Ovary (tissue), 9 donors: Measurements from ENCODE around the gene C1orf53. TPM values are rescaled to one million over a fixed set of nuclear protein-coding genes. Genes with fewer than 3 reads are reported as not detected.
A peak's percentile ranks its signal among the peaks of the same experiment; 100 is the strongest.

Experiments
- DNase-seq, 5 donors: peaks; one replicate each; pipeline ENCODE4 v3.0.0-alpha.2; 2019 to 2020
- H3K27ac ChIP-seq, 2 donors: fragments of 200-600 bp; one replicate each; pipeline versions ENCODE4 v1.5.1 to v1.8.0; 2019 to 2022
- H3K27me3 ChIP-seq: fragments of 200-600 bp; one replicate; pipeline ENCODE4 v1.8.0; 2022
- H3K36me3 ChIP-seq: fragments of 200-600 bp; sonication (generic); one replicate; pipeline ENCODE4 v1.5.1; 2019
- H3K4me1 ChIP-seq: one replicate; pipeline ENCODE4 v1.8.1; 2013; ENCODE audit warnings: mild to moderate bottlenecking, moderate library complexity; ENCODE audit not compliant: insufficient read depth
- H3K4me3 ChIP-seq: fragments of 200-600 bp; sonication (generic); one replicate; pipeline ENCODE4 v1.5.1; 2017
- H3K9me3 ChIP-seq, 2 donors: fragments of 200-600 bp in 1 of 2; sonication (generic) in 1 of 2; one replicate each; pipeline versions ENCODE4 v1.5.1 to v1.8.1; 2013 to 2019; ENCODE audit warnings: mild to moderate bottlenecking in 1 of 2, moderate library complexity in 1 of 2
- CTCF ChIP-seq, 3 donors: fragments of 450-650 bp in 2 of 3; fragments of 200-600 bp in 1 of 3; IDR thresholded peaks; one replicate each; pipeline versions ENCODE4 v1.5.1 to v1.8.0; 2016 to 2022; ENCODE audit warnings: antibody characterized with exemption in 3 of 3, mild to moderate bottlenecking in 1 of 3
- EP300 ChIP-seq: sonication (generic); formaldehyde crosslinking; IDR thresholded peaks from one replicate; pipeline ENCODE4 v1.6.1; 2017; ENCODE audit warnings: antibody characterized with exemption
- POLR2A ChIP-seq: fragments of 450-650 bp; IDR thresholded peaks from one replicate; pipeline ENCODE4 v1.6.1; 2017; ENCODE audit warnings: antibody characterized with exemption, mild to moderate bottlenecking, moderate library complexity
- WGBS, 3 donors: extraction: QIAGEN DNeasy Blood & Tissue Kit in 1 of 3; methylation state at CpG; one replicate each; pipeline versions ENCODE4 v1.1.5 to v1.1.7; 2013 to 2017; 5-methylcytosine and 5-hydroxymethylcytosine counted together
- intact Hi-C, 4 donors: fragments of 100-400 bp; cut with DNase I; formaldehyde crosslinking; loops; one replicate each; pipeline versions ENCODE4 v1.11.0 to v1.15.1; 2022 to 2023
- polyA plus RNA-seq, 2 donors: library from polyadenylated mRNA; stranded (reverse); fragments of 200-250 nt in 1 of 2; fragments of 350-450 nt in 1 of 2; fragmentation: Illumina TruSeq in 1 of 2; extraction: RNeasy Lipid Tissue Mini Kit (QIAGEN cat#74804) in 1 of 2; gene quantifications; one replicate each; pipeline ENCODE4 v1.2.3, GENCODE V29; 2013 to 2014
- total RNA-seq, 7 donors: library from RNA; depleted of rRNA in 2 of 7; stranded (reverse); fragments of >200 nt in 2 of 7; fragmentation: NEBNext Ultra II Directional in 3 of 7; extraction: Animal tissue kit (Norgen Biotek cat#: 25700) in 3 of 7; gene quantifications; one replicate each; pipeline versions ENCODE4 v1.1.0 to v1.2.4, GENCODE V29; 2016 to 2023
- donor health status: DM: no; HTN: no; CAD: no; lungs with moderate emphysema.
- donor health status: DM: no; HTN: no; CAD: no.
- donor health status: Bipolar disorder and iron deficiency.
- donor health status: DM: yes; HTN: yes; CAD: no.
- donor health status: DM: no; HTN: no; CAD: no.
- donor health status: DM: yes; HTN: yes; CAD: no.

Gene C1orf53
- total and polyA plus RNA-seq, 9 donors = 1.9 to 7.5 (median 4.8) TPM

- WGBS, 3 donors = 39 to 48% (median 41%) methylated on average over 35 of the region's 35 CpGs
- TF ChIP-seq CTCF (IDR thresholded peaks at IDR 0.05) (no peak), POLR2A (no peak), EP300 (no peak)
- intact Hi-C loops = loop anchor here in 1 of 4 donors (10.0 kb wide), 1 partner anchor 735 kb away; no protein-coding TSS in a partner anchor
Measured at GRCh38 chr1:197919346-197920066, 17.1 kb downstream of the C1orf53 start.

DNA sequence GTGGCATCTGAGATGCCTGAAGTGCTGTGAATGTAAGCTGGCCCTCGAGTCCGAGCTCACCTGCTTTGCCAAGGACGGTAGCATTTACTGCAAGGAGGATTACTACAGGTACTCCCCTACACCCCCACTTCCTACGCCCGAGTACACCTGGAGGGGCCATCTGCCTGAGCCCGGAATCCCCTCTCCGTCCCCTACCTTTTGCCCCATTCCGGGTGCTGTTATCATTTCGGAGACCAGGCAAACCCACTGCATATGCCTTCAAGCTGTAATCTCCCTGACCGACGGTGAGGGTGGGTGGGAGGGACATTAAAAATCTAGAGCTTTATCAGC, 17.6 kb downstream of the C1orf53 start:
- peak overlapping the region in 1 of 2 donors; percentile 20 for H3K27ac ChIP-seq
- peak in 1 of 5 donors; percentile 19 for DNase-seq
- 72 to 74% (median 73%) methylated on average over 11 of the region's 11 CpGs for WGBS, 3 donors
- H3K4me1 ChIP-seq = peaks cover 6% of the 10 kb centered on the region
- H3K4me3 ChIP-seq = no peak overlapping the region
- H3K9me3 ChIP-seq = no peaks in the 10 kb centered on the region
- TF ChIP-seq POLR2A (no peak), CTCF (IDR thresholded peaks at IDR 0.05) (no peak), EP300 (no peak)
- H3K27me3 ChIP-seq = no peaks in the 10 kb centered on the region
- intact Hi-C loops = loop anchor here in 1 of 4 donors (10.0 kb wide), 1 partner anchor 735 kb away; no protein-coding TSS in a partner anchor
- H3K36me3 ChIP-seq = no peaks in the 10 kb centered on the region

More at GRCh38 chr1:197919346-197920066, 17.1 kb downstream of the C1orf53 start:
- Histone ChIP-seq H3K27me3 (no peaks in the 10 kb centered on the region), H3K4me3 (no peak overlapping the region), H3K9me3 (no peaks in the 10 kb centered on the region), H3K27ac (peak overlapping the region in 1 of 2 donors; percentile 20), H3K36me3 (no peaks in the 10 kb centered on the region), H3K4me1 (peaks cover 6% of the 10 kb centered on the region)
- DNase-seq = peak in 2 of 5 donors; percentile 9 to 31

DNA sequence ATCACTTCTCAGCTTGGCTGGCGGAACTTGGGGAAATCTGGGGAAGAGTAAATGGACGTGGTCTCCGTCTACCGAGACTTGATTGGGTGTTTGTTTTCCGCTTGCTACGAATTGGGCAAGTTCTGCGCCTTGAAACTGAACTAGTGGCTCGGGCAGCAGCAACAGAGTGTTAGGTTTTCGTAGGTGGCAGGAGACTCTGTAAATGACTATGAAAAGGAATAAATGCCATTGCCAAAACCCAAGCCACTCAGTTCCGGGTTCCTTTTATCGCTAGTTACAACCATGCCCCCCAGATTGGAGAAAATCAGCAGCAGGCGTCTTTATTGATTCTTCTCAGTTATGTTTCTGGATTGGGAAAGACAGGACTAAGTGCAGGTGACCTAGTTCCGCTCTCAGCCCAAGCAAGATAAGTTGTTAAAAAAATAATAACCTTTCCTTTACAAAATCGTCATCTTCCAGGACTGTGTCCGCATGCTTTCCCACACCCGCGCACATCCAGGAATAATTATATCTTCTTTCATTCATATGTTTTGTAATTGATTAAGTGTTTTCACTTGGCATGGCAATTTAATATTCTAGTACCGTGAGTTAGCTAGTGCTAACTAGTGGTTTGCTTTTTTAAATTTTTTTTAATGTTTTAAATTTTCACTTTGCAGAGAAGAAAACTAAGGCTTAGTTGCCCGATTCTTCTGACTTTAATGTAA, 18.1 kb downstream of the C1orf53 start:
- Histone ChIP-seq H3K36me3 (no peaks in the 10 kb centered on the region), H3K27me3 (no peaks in the 10 kb centered on the region), H3K4me1 (peaks cover 3% of the 10 kb centered on the region), H3K27ac (no peak overlapping the region), H3K4me3 (no peak overlapping the region), H3K9me3 (no peaks in the 10 kb centered on the region)
- 82 to 92% (median 86%) methylated on average over 19 of the region's 19 CpGs for WGBS, 3 donors
- intact Hi-C loops = loop anchor here in 1 of 4 donors (10.0 kb wide), 1 partner anchor 736 kb away; no protein-coding TSS in a partner anchor
- no peak for DNase-seq
- TF ChIP-seq POLR2A = no peak
- no peak for TF ChIP-seq CTCF (IDR thresholded peaks at IDR 0.05)
- TF ChIP-seq EP300 = no peak

GRCh38 chr1:197921235-197922069, 19.0 kb downstream of the C1orf53 start:
- Histone ChIP-seq H3K4me1 (peaks cover 3% of the 10 kb centered on the region), H3K4me3 (no peak overlapping the region), H3K27ac (no peak overlapping the region), H3K27me3 (no peaks in the 10 kb centered on the region), H3K36me3 (no peaks in the 10 kb centered on the region), H3K9me3 (no peaks in the 10 kb centered on the region)
- TF ChIP-seq EP300 = no peak
- TF ChIP-seq POLR2A = no peak
- TF ChIP-seq CTCF (IDR thresholded peaks at IDR 0.05) = no peak
- intact Hi-C loops = loop anchor here in 1 of 4 donors (10.0 kb wide), 1 partner anchor 737 kb away; no protein-coding TSS in a partner anchor
- 82 to 90% (median 88%) methylated on average over 33 of the region's 33 CpGs for WGBS, 3 donors
- DNase-seq = peak in 1 of 5 donors; percentile 24
